HUES64 (cell line): ENCODE measurements around the gene FAM25G.
"Not testable (repeated sequence)": the region's sequence is repeated elsewhere in the genome, so short reads cannot be mapped to it uniquely, and the experiment has no call there.

Experiments
- H3K27ac ChIP-seq: 2 replicates; pipeline ENCODE4 v1.7.0; 2013; ENCODE audit warnings: low read depth, low read length, inconsistent platforms
- H3K27me3 ChIP-seq: 2 replicates; pipeline ENCODE4 v1.6.1; 2013; ENCODE audit warnings: mild to moderate bottlenecking, low read length; ENCODE audit not compliant: insufficient read depth
- H3K36me3 ChIP-seq: 2 replicates; pipeline ENCODE4 v1.6.1; 2013; ENCODE audit warnings: mild to moderate bottlenecking, low read length; ENCODE audit not compliant: insufficient read depth
- H3K4me1 ChIP-seq: 2 replicates; pipeline ENCODE4 v1.6.1; 2013; ENCODE audit warnings: mild to moderate bottlenecking, low read length, moderate library complexity; ENCODE audit not compliant: insufficient read depth
- H3K4me3 ChIP-seq: 2 replicates; pipeline ENCODE4 v1.5.1; 2013; ENCODE audit warnings: mild to moderate bottlenecking, low read length, moderate library complexity
- H3K9ac ChIP-seq: 2 replicates; pipeline ENCODE4 v1.6.1; 2013; ENCODE audit warnings: mild to moderate bottlenecking, low read depth, low read length
- H3K9me3 ChIP-seq: 2 replicates; pipeline ENCODE4 v1.6.1; 2013; ENCODE audit warnings: low read depth, low read length; ENCODE audit not compliant: insufficient read depth
- WGBS: fragments of 150-250, 120-280 bp; methylation state at CpG from one replicate; pipeline ENCODE4 v1.1.7; 2013; ENCODE audit warnings: missing lambda C conversion rate; 5-methylcytosine and 5-hydroxymethylcytosine counted together

FAM25G gene

DNA sequence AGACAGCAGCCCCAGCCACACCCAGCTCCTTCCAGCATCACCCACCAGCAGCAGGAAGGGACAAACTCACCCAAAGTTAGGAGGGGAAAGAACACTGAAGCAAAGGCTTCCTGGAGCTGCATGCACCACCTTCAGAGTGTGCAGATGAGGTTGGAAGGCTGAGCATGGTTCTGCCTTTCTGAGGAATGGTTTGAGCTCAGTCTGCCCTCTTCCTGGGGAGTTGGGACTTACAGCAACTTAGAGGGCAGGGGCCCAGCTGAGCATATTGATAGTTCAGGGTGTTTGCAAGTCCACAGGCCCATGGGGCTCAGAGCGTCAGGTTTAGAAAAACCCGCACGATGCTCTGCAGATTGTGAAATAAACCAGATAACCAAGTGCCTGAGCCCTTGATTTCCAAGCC, 11.4 kb downstream of the FAM25G start:
- not testable (repeated sequence) for H3K9me3 ChIP-seq, H3K27ac ChIP-seq, H3K27me3 ChIP-seq, H3K36me3 ChIP-seq, H3K4me3 ChIP-seq, H3K9ac ChIP-seq, H3K4me1 ChIP-seq
- WGBS = no CpG with 5 or more reads among the region's 3 CpGs

DNA sequence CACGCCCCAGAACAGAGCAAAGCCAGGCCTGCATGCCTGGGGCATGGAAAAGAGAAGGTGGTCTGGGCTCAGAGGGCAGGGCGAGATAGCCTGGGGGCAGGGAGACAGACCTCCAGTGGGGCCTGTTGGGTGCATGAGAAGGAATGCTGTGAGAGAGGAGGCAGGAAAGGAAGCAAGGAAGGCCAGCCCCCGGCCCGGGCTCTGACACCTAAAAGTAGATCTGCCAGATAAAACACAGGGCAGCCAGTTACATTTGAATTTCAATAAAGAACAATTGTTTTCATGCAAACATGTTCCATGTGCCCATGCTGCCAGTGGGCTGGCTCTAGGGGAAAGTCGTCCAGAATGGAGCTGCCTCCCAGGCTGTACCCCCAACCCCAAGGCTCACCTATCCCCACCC, 13.4 kb downstream of the FAM25G start:
- H3K27ac ChIP-seq, H3K36me3 ChIP-seq, H3K4me1 ChIP-seq, H3K9me3 ChIP-seq, H3K27me3 ChIP-seq, H3K4me3 ChIP-seq, H3K9ac ChIP-seq: not testable (repeated sequence)
- 40% methylated on average over 1 of the region's 5 CpGs for WGBS

DNA sequence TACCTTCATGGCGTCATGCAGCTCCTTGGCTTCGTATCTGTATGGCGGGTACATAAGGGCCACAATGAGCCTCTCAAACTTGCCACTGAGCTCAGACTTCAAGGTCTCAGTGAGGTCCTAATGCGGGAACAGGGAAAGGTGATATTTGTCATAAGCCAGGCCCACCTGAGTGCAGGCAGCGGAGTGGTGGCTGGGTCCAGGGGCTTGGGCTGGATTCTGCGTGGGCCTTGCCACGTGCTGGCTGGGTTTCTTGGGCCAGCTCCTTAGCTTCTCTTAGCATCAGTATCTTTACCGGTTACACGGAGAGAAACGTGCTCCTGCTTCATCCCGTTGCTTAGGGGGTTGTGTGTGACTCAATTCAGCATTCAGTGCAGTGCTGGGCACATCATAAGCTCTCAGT, 14.4 kb downstream of the FAM25G start:
- not testable (repeated sequence) for H3K9ac ChIP-seq, H3K27ac ChIP-seq, H3K9me3 ChIP-seq, H3K27me3 ChIP-seq, H3K4me1 ChIP-seq, H3K36me3 ChIP-seq, H3K4me3 ChIP-seq
- WGBS = no CpG with 5 or more reads among the region's 11 CpGs

DNA sequence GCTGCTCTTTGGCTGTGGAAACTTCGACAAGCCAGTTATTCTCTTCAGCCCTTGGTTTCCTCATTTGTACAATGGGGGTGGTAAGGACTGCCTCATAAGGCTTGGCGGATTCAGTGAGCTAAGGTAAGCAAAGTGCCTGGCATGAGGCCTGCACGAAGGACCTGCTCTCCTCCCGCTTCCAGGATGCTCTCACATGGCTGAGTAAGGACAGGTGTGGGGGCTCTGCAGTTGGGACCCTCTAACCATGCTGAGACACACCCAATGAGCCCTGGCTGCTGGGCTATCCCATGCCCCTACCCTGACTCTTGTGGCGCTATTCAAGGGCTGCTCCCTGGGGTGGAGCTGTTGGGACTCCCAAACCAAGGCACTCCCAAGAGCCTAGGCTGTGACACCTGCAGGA, 16.4 kb downstream of the FAM25G start:
- H3K27ac ChIP-seq, H3K36me3 ChIP-seq, H3K4me1 ChIP-seq, H3K9ac ChIP-seq, H3K27me3 ChIP-seq, H3K9me3 ChIP-seq, H3K4me3 ChIP-seq: not testable (repeated sequence)
- WGBS = 91% methylated on average over 3 of the region's 5 CpGs

DNA sequence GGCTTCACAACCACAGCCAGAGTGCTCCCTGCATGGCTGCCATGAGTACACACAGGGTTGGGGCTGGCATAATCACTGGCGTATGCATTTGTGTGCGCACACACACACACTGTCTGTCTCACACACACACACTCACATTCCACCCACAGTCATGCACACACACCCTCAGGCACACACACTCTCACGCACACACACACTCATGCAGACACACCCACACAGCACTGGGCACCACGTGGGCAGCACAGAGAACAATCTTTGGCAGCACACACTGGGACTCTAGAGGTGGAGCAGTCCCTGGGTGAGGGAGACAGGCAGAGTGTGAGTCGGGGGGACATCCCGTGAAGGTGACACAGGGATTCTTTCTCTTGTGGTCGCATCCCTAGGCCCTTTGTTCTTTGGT, 18.0 kb downstream of the FAM25G start:
- H3K4me1 ChIP-seq, H3K9ac ChIP-seq, H3K4me3 ChIP-seq, H3K27ac ChIP-seq, H3K27me3 ChIP-seq, H3K36me3 ChIP-seq, H3K9me3 ChIP-seq: not testable (repeated sequence)
- no CpG with 5 or more reads among the region's 7 CpGs for WGBS

DNA sequence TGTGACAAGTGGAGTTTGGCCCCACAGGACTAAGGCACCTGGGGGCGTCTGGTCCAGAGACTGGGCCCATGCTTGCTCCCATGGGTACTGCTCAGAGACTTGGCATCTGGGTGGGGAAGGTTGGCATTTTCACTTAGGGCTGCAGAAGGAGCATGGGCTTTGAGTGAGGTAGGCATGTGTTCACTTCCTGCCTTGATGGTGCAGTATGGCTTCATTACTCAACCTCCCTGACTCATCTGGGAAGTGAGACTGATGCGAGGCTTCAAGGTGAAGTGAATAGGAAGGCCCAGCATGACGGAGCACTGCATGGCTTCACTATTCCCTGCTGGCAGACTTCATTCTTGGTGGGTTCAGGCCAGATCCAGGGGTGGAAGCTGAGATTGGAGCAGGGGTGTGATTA, 18.9 kb downstream of the FAM25G start:
- H3K9me3 ChIP-seq, H3K9ac ChIP-seq, H3K36me3 ChIP-seq, H3K4me1 ChIP-seq, H3K4me3 ChIP-seq, H3K27ac ChIP-seq, H3K27me3 ChIP-seq: not testable (repeated sequence)
- no CpG with 5 or more reads among the region's 3 CpGs for WGBS

DNA sequence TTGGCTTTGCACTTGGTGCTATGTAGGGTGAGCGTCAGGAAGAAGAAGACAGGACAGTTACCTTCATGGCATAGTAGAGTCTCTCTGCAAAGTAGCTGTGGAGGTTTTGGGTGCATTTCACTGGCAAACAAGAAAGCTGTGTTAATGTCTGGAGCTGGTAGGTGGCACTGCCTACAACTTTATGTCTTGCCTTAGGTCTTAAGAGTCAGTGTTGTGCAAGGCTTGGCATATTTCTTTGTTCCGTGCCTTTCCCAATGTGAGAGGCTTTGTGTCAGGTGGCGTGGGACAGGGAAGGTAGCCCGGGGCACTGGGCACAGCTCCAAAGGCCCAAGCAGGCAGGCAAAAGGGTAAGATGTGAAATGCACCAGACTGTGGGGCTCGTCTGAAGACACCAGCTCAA, 19.4 kb downstream of the FAM25G start:
- H3K36me3 ChIP-seq, H3K27me3 ChIP-seq, H3K27ac ChIP-seq, H3K4me1 ChIP-seq, H3K9me3 ChIP-seq, H3K4me3 ChIP-seq, H3K9ac ChIP-seq: not testable (repeated sequence)
- no CpG with 5 or more reads among the region's 5 CpGs for WGBS

DNA sequence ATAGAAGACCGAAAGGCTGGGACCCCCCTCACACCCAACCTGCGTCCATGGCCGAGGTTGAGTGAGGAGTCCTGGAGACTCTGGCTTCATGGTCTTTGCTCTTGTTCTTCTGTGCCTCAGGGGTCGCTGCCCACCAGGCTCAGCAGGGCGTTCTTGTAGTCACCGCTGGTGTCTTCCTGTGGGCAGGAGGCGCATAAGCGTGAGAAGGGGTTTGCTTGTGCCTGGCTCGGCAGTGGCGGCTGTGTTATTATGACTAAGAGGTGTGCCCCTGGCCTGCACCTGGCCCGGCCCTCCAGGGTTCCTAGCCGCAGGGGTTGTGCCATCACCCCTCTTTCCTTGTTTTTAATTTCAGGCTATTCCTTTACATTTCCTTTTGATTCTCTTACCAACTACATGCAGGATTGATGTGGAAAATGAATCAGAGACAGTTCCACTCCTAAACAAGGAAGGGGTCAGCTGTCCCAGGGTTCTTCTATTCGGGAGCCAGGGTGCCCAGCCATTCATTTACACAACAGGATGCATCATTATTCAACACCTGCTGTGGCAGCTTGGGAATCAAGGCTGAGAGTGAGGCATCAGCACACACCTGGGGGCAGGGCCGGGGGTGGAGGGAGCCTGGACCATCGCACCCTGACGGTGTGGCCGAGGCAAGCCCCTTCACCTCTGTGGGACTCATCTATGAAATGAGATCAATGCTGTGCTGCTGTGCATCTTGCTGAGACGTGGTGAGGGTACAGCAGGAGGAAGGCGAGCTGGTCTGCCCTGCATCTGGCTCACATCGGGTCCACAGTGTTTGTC, 22.6 kb downstream of the FAM25G start:
- not testable (repeated sequence) for H3K27ac ChIP-seq, H3K4me3 ChIP-seq, H3K4me1 ChIP-seq, H3K36me3 ChIP-seq, H3K27me3 ChIP-seq, H3K9me3 ChIP-seq, H3K9ac ChIP-seq
- 83% methylated on average over 9 of the region's 20 CpGs for WGBS

DNA sequence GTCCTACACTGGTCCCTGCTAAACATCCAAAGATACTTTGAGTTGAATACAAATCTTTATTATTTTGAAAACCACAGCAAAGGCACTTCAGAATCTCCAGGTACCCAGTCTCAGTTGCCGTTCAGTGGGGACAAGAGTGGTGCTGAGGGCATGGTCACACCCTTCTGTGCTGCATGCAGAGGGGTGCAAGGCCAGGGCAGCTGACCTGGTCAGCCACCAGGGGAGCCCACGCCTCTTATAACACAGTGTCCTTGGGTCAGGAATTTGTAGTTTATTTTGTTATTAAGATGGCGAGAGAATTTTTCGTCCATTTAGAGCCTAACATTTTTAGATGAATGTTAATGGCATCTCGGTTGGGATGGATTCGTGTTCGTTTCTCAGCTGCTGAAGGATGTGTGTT, 23.5 kb downstream of the FAM25G start:
- not testable (repeated sequence) for H3K4me1 ChIP-seq, H3K27me3 ChIP-seq, H3K36me3 ChIP-seq, H3K9me3 ChIP-seq, H3K4me3 ChIP-seq, H3K9ac ChIP-seq, H3K27ac ChIP-seq
- 96% methylated on average over 5 of the region's 7 CpGs for WGBS

DNA sequence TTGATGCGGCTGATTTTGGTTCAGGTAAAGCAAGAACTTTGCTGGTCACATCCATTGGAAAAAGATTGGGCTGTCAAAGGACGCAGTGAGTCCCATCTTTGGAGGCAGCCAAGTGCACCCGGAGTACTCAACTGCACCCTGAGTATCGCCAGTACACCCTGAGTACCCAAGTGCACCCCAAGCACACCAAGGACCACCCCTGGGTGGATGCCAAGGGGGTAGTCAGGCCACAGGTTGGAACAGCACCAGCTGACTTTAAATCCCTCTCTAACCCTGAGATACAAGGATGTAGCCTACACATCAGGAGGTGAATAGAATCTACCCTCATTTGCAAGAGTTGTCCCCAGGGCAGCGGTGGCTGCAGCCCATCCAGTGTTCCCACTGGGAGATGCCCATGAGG, 24.0 kb downstream of the FAM25G start:
- H3K27ac ChIP-seq, H3K9ac ChIP-seq, H3K4me3 ChIP-seq, H3K27me3 ChIP-seq, H3K36me3 ChIP-seq, H3K4me1 ChIP-seq, H3K9me3 ChIP-seq: not testable (repeated sequence)
- 84% methylated on average over 4 of the region's 5 CpGs for WGBS

DNA sequence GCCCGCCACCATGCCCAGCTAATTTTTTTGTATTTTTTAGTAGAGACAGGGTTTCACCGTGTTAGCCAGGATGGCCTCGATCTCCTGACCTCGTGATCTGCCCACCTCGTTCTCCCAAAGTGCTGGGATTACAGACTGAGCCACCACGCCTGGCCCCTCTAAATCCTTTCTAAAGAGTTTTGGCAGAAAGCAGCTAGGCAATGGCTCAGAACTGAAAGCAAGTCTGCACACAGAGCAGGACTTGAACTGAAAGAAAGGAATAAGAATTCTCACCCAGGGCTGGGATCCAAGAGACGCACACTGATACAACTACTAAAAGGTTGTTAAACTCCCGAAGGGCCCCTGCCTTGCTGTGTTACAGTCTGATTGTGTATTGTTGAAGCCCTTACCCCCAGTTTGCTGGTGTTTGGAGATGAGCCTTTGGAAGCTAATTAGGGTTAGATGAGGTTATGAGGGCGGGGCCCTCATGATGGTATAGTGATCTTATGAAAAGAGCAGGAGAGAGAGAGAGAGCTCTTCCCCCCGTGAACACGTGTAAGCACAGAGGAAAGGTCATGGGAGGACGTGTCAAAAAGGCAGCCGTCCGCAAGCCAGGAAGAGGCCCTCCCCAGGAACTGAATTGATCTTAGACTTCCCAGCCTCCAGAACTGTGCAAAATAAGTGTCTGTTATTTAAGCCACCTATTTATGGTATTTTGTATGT, 26.1 kb downstream of the FAM25G start:
- not testable (repeated sequence) for H3K4me1 ChIP-seq, H3K36me3 ChIP-seq, H3K4me3 ChIP-seq, H3K27me3 ChIP-seq, H3K9ac ChIP-seq, H3K9me3 ChIP-seq, H3K27ac ChIP-seq
- 92% methylated on average over 9 of the region's 14 CpGs for WGBS
